ENCODE measurements around the gene PHYHIPL.

Gene PHYHIPL

DNA sequence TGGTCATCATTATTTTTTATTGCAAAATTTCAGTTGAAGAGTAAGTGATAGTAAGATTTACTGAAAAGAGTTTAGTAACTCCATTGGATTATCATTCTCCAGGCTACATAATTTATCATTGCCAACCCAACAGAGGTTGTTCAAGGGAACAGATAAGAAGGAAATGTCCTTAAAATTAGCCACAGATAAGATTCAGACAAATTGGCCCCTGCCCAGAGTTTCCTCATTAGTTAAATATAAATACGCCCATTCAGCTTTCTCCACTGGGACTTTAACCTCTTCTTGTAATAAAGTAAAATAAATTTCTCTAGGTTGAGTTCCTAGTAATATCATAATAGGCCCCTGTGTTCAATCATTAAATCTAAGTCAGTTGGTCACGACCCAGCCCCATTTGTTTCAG is 27.7 kb upstream of the PHYHIPL start:
- no peak for DNase-seq
- intact Hi-C loops (cut with DNase I; ENCODE audit: low total_unique reads) = no loop called here
- TF ChIP-seq, protein P1, sequence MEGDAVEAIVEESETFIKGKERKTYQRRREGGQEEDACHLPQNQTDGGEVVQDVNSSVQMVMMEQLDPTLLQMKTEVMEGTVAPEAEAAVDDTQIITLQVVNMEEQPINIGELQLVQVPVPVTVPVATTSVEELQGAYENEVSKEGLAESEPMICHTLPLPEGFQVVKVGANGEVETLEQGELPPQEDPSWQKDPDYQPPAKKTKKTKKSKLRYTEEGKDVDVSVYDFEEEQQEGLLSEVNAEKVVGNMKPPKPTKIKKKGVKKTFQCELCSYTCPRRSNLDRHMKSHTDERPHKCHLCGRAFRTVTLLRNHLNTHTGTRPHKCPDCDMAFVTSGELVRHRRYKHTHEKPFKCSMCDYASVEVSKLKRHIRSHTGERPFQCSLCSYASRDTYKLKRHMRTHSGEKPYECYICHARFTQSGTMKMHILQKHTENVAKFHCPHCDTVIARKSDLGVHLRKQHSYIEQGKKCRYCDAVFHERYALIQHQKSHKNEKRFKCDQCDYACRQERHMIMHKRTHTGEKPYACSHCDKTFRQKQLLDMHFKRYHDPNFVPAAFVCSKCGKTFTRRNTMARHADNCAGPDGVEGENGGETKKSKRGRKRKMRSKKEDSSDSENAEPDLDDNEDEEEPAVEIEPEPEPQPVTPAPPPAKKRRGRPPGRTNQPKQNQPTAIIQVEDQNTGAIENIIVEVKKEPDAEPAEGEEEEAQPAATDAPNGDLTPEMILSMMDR (IDR thresholded peaks at IDR 0.05) = no peak

DNA sequence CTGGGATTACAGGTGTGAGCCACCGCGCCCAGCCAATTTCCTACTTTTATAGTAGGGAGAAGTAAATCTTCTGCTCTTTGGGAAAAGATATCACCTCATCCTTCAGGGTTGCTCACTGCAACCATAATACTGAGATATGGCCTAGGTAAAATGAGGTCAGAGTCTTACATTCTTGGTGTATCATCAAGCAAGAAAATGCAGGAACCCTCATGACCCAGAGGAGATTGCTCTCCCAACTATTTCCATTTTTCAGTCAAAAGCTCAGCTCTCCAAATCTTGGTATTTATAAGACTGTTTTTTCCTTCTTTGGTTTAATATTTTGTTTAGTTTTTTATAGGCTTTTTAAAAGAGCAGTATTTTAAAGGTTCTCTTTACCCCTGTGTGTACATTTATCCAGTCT is 20.9 kb upstream of the PHYHIPL start:
- no peak for DNase-seq
- intact Hi-C loops (cut with DNase I; ENCODE audit: low total_unique reads) = no loop called here
- TF ChIP-seq, protein P1 (IDR thresholded peaks at IDR 0.05) = no peak
- Histone ChIP-seq H3K27ac (no peak overlapping the region), H3K27me3 (no peaks in the 10 kb centered on the region), H3K4me1 (no peaks in the 10 kb centered on the region), H3K36me3 (no peaks in the 10 kb centered on the region), H3K9me3 (no peaks in the 10 kb centered on the region), H3K4me3 (no peak overlapping the region)

More for the DNA sequence above, 27.7 kb upstream of the PHYHIPL start:
- no peaks in the 10 kb centered on the region for H3K36me3 ChIP-seq
- no peak overlapping the region for H3K27ac ChIP-seq
- H3K9me3 ChIP-seq = no peaks in the 10 kb centered on the region
- no peaks in the 10 kb centered on the region for H3K27me3 ChIP-seq
- no peaks in the 10 kb centered on the region for H3K4me1 ChIP-seq
- H3K4me3 ChIP-seq = no peak overlapping the region

- TF ChIP-seq, protein P1 (IDR thresholded peaks at IDR 0.05) = no peak
- intact Hi-C loops (cut with DNase I; ENCODE audit: low total_unique reads) = no loop called here
- Histone ChIP-seq H3K27me3 (no peaks in the 10 kb centered on the region), H3K4me3 (no peak overlapping the region), H3K27ac (no peak overlapping the region), H3K9me3 (no peaks in the 10 kb centered on the region), H3K4me1 (no peaks in the 10 kb centered on the region), H3K36me3 (no peaks in the 10 kb centered on the region)
- DNase-seq = no peak
Observed at GRCh38 chr10:59167512-59167911, 8.9 kb upstream of the PHYHIPL start.

- no peaks in the 10 kb centered on the region for H3K36me3 ChIP-seq
- peaks cover 3 to 16% of the 10 kb centered on the region in 2 donors for H3K27me3 ChIP-seq
- H3K4me3 ChIP-seq = no peak overlapping the region
- intact Hi-C loops (cut with DNase I; ENCODE audit: low total_unique reads) = no loop called here
- peaks cover 0 to 18% (median 15%) of the 10 kb centered on the region in 4 donors for H3K4me1 ChIP-seq
- no peaks in the 10 kb centered on the region for H3K9me3 ChIP-seq
- no peak overlapping the region for H3K27ac ChIP-seq
- TF ChIP-seq, protein P1 (IDR thresholded peaks at IDR 0.05) = no peak
- DNase-seq = no peak
Observed at GRCh38 chr10:59172567-59172966, 3.9 kb upstream of the PHYHIPL start.

DNA sequence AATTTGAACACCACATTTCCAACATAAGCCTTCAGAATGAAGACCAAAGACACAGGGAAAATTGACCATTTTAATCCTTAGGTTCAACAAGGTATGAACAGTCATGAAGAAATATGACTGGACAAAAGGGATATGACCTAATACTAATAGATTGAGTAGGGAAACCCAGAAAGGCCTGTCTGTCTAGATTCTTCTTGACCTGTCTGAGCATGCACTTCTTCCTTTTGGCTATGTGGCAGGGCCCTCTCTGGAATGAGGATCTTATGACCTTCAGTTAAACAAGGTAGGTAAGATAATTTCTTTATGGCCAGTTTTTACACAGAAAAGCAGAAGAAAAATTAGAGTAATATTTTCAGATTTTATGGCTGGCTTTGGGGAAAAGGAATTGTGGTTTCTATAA is 3.0 kb upstream of the PHYHIPL start:
- DNase-seq = no peak
- Histone ChIP-seq H3K4me3 (no peak overlapping the region), H3K36me3 (no peaks in the 10 kb centered on the region), H3K4me1 (peaks cover 0 to 18% (median 15%) of the 10 kb centered on the region in 4 donors), H3K27me3 (peaks cover 3 to 19% of the 10 kb centered on the region in 2 donors), H3K9me3 (no peaks in the 10 kb centered on the region), H3K27ac (no peak overlapping the region)
- TF ChIP-seq, protein P1 (IDR thresholded peaks at IDR 0.05) = no peak
- intact Hi-C loops (cut with DNase I; ENCODE audit: low total_unique reads) = no loop called here
